ENCODE data around the gene KSR1. TPM values are rescaled to one million over a fixed set of nuclear protein-coding genes. Genes with fewer than 3 reads are reported as not detected.

The KSR1 gene
- polyA plus RNA-seq, 1 experiment, result 28.2 TPM

DNA sequence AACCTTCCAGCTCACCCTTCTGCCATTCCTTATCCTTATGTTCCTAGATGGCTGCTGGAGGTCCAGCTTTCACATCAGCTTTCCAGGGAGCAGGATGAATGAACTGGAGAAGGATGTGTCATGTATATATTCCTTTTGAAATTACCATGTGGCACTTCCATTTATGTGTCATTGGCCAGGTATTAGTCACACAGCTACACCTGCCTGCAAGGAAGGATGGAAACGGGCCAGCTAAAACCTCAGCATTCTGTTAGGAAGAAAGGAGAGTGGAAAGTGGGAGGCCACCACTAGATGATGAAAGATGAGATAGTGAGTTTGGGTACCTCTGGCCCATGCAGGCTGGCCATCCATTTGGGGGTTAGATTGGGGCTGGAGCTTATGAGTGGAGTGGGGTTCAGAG, 67.5 kb downstream of the KSR1 start:
- no peak overlapping the region for H3K27ac ChIP-seq (ENCODE audit: low read depth, low read length)
- TF ChIP-seq CTCF (IDR thresholded peaks at IDR 0.05; ENCODE audit: low read depth, low read length), result no peak
- no peaks in the 10 kb centered on the region for H3K27me3 ChIP-seq (ENCODE audit: control insufficient read depth, insufficient read depth, low read length)
- POLR2A ChIA-PET, result no interaction called here
- no peak overlapping the region for H3K4me3 ChIP-seq (ENCODE audit: low read depth, low read length)
- CTCF ChIA-PET, result interaction anchor here (0.6 kb wide), 1 partner anchor 22 kb away, joined by 4 read pairs; no protein-coding TSS in a partner anchor
- no peaks in the 10 kb centered on the region for H3K9me3 ChIP-seq (ENCODE audit: control insufficient read depth, insufficient read depth, low read length)
- no peak for DNase-seq (ENCODE audit: low read depth, low spot score)

DNA sequence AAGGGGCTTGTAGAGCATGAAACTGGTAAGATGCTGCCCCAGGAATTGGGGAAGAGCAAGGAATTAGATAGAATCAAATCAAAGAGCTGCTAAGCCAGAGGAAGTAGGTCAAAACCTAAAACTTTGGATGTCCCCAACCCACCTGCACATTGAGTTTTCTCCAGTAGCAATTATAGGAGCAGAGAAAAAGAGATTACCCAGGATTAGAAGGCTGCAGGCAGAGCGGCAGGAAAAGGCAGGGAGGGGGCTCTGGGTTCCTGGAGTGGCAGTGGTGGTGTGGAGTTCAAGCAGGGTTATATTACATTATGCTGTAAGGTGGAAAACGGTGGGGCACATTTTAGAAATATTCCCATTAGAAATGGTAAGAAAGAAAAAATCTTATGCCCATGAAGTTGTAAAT, 68.3 kb downstream of the KSR1 start:
- H3K27me3 ChIP-seq (ENCODE audit: control insufficient read depth, insufficient read depth, low read length), result no peaks in the 10 kb centered on the region
- no peak overlapping the region for H3K27ac ChIP-seq (ENCODE audit: low read depth, low read length)
- H3K4me3 ChIP-seq (ENCODE audit: low read depth, low read length), result no peak overlapping the region
- DNase-seq (ENCODE audit: low read depth, low spot score), result no peak
- ChIA-PET CTCF (no interaction called here), POLR2A (no interaction called here)
- TF ChIP-seq CTCF (IDR thresholded peaks at IDR 0.05; ENCODE audit: low read depth, low read length), result no peak
- no peaks in the 10 kb centered on the region for H3K9me3 ChIP-seq (ENCODE audit: control insufficient read depth, insufficient read depth, low read length)

GRCh38 chr17:27525316-27525715, 69.1 kb downstream of the KSR1 start:
- CTCF ChIA-PET, result no interaction called here
- DNase-seq (ENCODE audit: low read depth, low spot score), result no peak
- no peaks in the 10 kb centered on the region for H3K9me3 ChIP-seq (ENCODE audit: control insufficient read depth, insufficient read depth, low read length)
- POLR2A ChIA-PET, result no interaction called here
- H3K27ac ChIP-seq (ENCODE audit: low read depth, low read length), result no peak overlapping the region
- TF ChIP-seq CTCF (IDR thresholded peaks at IDR 0.05; ENCODE audit: low read depth, low read length), result no peak
- no peaks in the 10 kb centered on the region for H3K27me3 ChIP-seq (ENCODE audit: control insufficient read depth, insufficient read depth, low read length)
- H3K4me3 ChIP-seq (ENCODE audit: low read depth, low read length), result no peak overlapping the region

DNA sequence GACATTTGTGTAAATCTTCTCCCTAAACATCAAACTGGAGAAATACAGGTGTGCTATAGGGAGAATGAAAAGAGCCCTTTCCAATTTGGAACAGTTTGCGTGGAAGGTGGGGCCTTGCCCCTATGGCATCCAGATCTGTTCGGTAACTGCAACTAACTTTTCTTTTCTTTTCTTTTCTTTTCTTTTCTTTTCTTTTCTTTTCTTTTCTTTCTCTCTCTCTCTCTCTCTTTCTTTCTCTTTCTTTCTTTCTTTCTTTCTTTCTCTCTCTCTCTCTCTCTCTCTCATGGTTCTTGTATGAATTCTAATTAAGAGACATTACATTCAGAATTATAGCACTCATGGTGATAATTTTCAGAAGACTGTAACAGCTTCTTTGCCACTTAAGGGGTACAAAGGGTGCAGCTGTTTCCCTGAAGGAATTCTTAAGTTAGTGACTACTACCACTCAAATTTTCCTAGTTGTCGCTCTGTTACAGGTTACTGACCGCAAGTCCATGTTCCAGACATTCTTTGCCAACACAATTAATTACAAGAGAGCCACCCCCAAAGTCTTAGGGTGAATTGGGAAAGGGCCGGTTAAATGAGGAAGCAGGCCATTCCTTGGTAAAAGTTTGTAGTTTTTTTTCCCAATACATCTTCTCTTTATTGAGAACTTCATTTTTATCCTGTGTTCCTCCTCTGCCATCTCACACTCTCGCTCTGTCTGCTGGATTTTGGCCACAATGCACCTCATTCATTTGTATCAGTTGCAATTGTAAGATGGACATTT, 69.8 kb downstream of the KSR1 start:
- no peak for DNase-seq (ENCODE audit: low read depth, low spot score)
- Histone ChIP-seq H3K9me3 (ENCODE audit: control insufficient read depth, insufficient read depth, low read length) (no peaks in the 10 kb centered on the region), H3K27me3 (ENCODE audit: control insufficient read depth, insufficient read depth, low read length) (no peaks in the 10 kb centered on the region), H3K4me3 (ENCODE audit: low read depth, low read length) (no peak overlapping the region), H3K27ac (ENCODE audit: low read depth, low read length) (no peak overlapping the region)
- TF ChIP-seq CTCF (IDR thresholded peaks at IDR 0.05; ENCODE audit: low read depth, low read length), result no peak
- POLR2A ChIA-PET, result interaction anchor here (1.1 kb wide), 1 partner anchor 288 kb away, joined by 4 read pairs; no protein-coding TSS in a partner anchor
- CTCF ChIA-PET, result interaction anchor here (0.7 kb wide), 1 partner anchor 74 kb away, joined by 4 read pairs; no protein-coding TSS in a partner anchor

GRCh38 chr17:27526604-27527002, 70.4 kb downstream of the KSR1 start:
- no peak for TF ChIP-seq CTCF (IDR thresholded peaks at IDR 0.05; ENCODE audit: low read depth, low read length)
- ChIA-PET CTCF (interaction anchor here (0.7 to 0.8 kb wide), 2 partner anchors 26 to 74 kb away, joined by 4 to 7 read pairs; no protein-coding TSS in a partner anchor), POLR2A (interaction anchor here (1.1 kb wide), 1 partner anchor 289 kb away, joined by 4 read pairs; no protein-coding TSS in a partner anchor)
- H3K27me3 ChIP-seq (ENCODE audit: control insufficient read depth, insufficient read depth, low read length), result no peaks in the 10 kb centered on the region
- H3K27ac ChIP-seq (ENCODE audit: low read depth, low read length), result no peak overlapping the region
- DNase-seq (ENCODE audit: low read depth, low spot score), result no peak
- no peaks in the 10 kb centered on the region for H3K9me3 ChIP-seq (ENCODE audit: control insufficient read depth, insufficient read depth, low read length)
- no peak overlapping the region for H3K4me3 ChIP-seq (ENCODE audit: low read depth, low read length)

Measured in AG04450 (cell line).